HEK293T (cell line): ENCODE measurements around the gene TRIM44.

ENCODE experiments used
- BHLHE40 ChIP-seq: fragments of 450-650 bp; IDR thresholded peaks from 2 replicates; pipeline ENCODE4 v1.6.1; 2016; ENCODE audit warnings: mild to moderate bottlenecking, moderate library complexity, borderline replicate concordance
- ELF4 ChIP-seq: fragments of 450-650 bp; IDR thresholded peaks from 2 replicates; pipeline ENCODE4 v1.6.1; 2017; ENCODE audit warnings: antibody characterized with exemption
- FOXM1 ChIP-seq: fragments of 450-650 bp; IDR thresholded peaks from 2 replicates; pipeline ENCODE4 v1.6.1; 2017; ENCODE audit warnings: mild to moderate bottlenecking, borderline replicate concordance
- HDGF ChIP-seq: fragments of 450-650 bp; IDR thresholded peaks from 2 replicates; pipeline ENCODE4 v1.6.1; 2017; ENCODE audit warnings: antibody characterized with exemption, borderline replicate concordance
- PKNOX1 ChIP-seq: fragments of 450-650 bp; IDR thresholded peaks from 2 replicates; pipeline ENCODE4 v1.6.1; 2016
- SP1 ChIP-seq: fragments of 450-650 bp; IDR thresholded peaks from 2 replicates; pipeline ENCODE4 v1.6.1; 2017
- TARDBP ChIP-seq: fragments of 450-650 bp; IDR thresholded peaks from 2 replicates; pipeline ENCODE4 v1.6.1; 2016

- TF ChIP-seq PKNOX1, result no peak
- no peak for TF ChIP-seq TARDBP
- no peak for TF ChIP-seq HDGF
- no peak for TF ChIP-seq BHLHE40
- no peak for TF ChIP-seq ELF4
- no peak for TF ChIP-seq FOXM1
- no peak for TF ChIP-seq SP1
These were observed 132.3 kb downstream of the TRIM44 start for GRCh38 chr11:35794850-35795249.
